SK-N-SH treated with all-trans-retinoic acid at 6 μM for 48 hours (cell line): ENCODE measurements around the gene ABCC5.

Source experiments
- ATAC-seq: fragments of 200-7000 bp; cut with Tn5 transposase; 3 replicates; pipeline ENCODE4 v1.9.1; 2020; ENCODE audit warnings: mild to moderate bottlenecking, moderate library complexity
- BACH2 ChIP-seq: fragments of 250-450 bp; sonication (Bioruptor Pico); IDR thresholded peaks from 2 replicates; pipeline ENCODE4 v1.9.0; 2021; ENCODE audit warnings: mild to moderate bottlenecking, borderline replicate concordance
- CSDC2 ChIP-seq: fragments of 250-450 bp; sonication (Bioruptor Pico); IDR thresholded peaks from 2 replicates; pipeline ENCODE4 v1.5.0; 2020; ENCODE audit warnings: mild to moderate bottlenecking, moderate library complexity
- CSRNP3 ChIP-seq: fragments of 250-450 bp; sonication (Bioruptor Pico); IDR thresholded peaks from 2 replicates; pipeline ENCODE4 v1.5.1; 2021; ENCODE audit warnings: mild to moderate bottlenecking, moderate library complexity
- ESRRG ChIP-seq: fragments of 250-450 bp; sonication (Bioruptor Pico); IDR thresholded peaks from 2 replicates; pipeline ENCODE4 v1.6.1; 2021; ENCODE audit warnings: mild to moderate bottlenecking
- GLIS3 ChIP-seq: fragments of 250-450 bp; sonication (Bioruptor Pico); IDR thresholded peaks from 2 replicates; pipeline ENCODE4 v1.5.0; 2020; ENCODE audit warnings: mild to moderate bottlenecking, moderate library complexity
- ISL1 ChIP-seq: fragments of 250-450 bp; sonication (Bioruptor Pico); IDR thresholded peaks from 2 replicates; pipeline ENCODE4 v2.1.2; 2022; ENCODE audit warnings: mild to moderate bottlenecking, moderate library complexity
- OSR1 ChIP-seq: fragments of 250-450 bp; sonication (Bioruptor Pico); IDR thresholded peaks from 2 replicates; pipeline ENCODE4 v1.8.0; 2022; ENCODE audit warnings: moderate library complexity, mild to moderate bottlenecking, inconsistent platforms
- PPARA ChIP-seq: fragments of 250-450 bp; sonication (Bioruptor Pico); IDR thresholded peaks from 2 replicates; pipeline ENCODE4 v1.5.0; 2020; ENCODE audit warnings: mild to moderate bottlenecking, borderline replicate concordance
- RARB ChIP-seq: fragments of 250-450 bp; sonication (Bioruptor Pico); IDR thresholded peaks from 2 replicates; pipeline ENCODE4 v1.8.0; 2021; ENCODE audit warnings: mild to moderate bottlenecking, moderate library complexity
- SNAI2 ChIP-seq: fragments of 250-450 bp; sonication (Bioruptor Pico); IDR thresholded peaks from 2 replicates; pipeline ENCODE4 v1.5.0; 2020; ENCODE audit warnings: mild to moderate bottlenecking, moderate library complexity
- TCF4 ChIP-seq: fragments of 250-450 bp; sonication (Bioruptor Pico); IDR thresholded peaks from 2 replicates; pipeline ENCODE4 v1.8.0; 2021; ENCODE audit warnings: mild to moderate bottlenecking, moderate library complexity, borderline replicate concordance
- TOX ChIP-seq: fragments of 250-450 bp; sonication (Bioruptor Pico); IDR thresholded peaks from 2 replicates; pipeline ENCODE4 v1.8.0; 2021; ENCODE audit warnings: mild to moderate bottlenecking, moderate library complexity, borderline replicate concordance
- ZC3H10 ChIP-seq: fragments of 250-450 bp; sonication (Bioruptor Pico); IDR thresholded peaks from 2 replicates; pipeline ENCODE4 v1.5.1; 2021; ENCODE audit warnings: mild to moderate bottlenecking, moderate library complexity
- ZFP3 ChIP-seq: fragments of 250-450 bp; sonication (Bioruptor Pico); IDR thresholded peaks from 2 replicates; pipeline ENCODE4 v1.5.0; 2020; ENCODE audit warnings: mild to moderate bottlenecking, moderate library complexity
- ZNF565 ChIP-seq: fragments of 450-650 bp; formaldehyde crosslinking; conservative IDR thresholded peaks from 2 replicates; pipeline ENCODE4 v1.5.0; 2020; ENCODE audit warnings: low read depth, mild to moderate bottlenecking, moderate library complexity
- ZNF70 ChIP-seq: fragments of 450-650 bp; formaldehyde crosslinking; IDR thresholded peaks from 2 replicates; pipeline ENCODE4 v1.5.0; 2020; ENCODE audit warnings: mild to moderate bottlenecking, moderate library complexity
- ZNF8 ChIP-seq: fragments of 450-650 bp; formaldehyde crosslinking; IDR thresholded peaks from 2 replicates; pipeline ENCODE4 v1.5.0; 2020; ENCODE audit warnings: mild to moderate bottlenecking, moderate library complexity
- TF ChIP-seq, protein P1 (sequence below): fragments of 250-450 bp; sonication (Bioruptor Pico); IDR thresholded peaks from 2 replicates; pipeline ENCODE4 v1.5.1; 2020; ENCODE audit warnings: low read depth, mild to moderate bottlenecking, moderate library complexity
- TF ChIP-seq, protein P2 (sequence below): fragments of 250-450 bp; sonication (Bioruptor Pico); IDR thresholded peaks from 2 replicates; pipeline ENCODE4 v1.5.0; 2020; ENCODE audit warnings: mild to moderate bottlenecking, moderate library complexity
- TF ChIP-seq, protein P3 (sequence below): fragments of 250-450 bp; sonication (Bioruptor Pico); IDR thresholded peaks from 2 replicates; pipeline ENCODE4 v1.8.0; 2021; ENCODE audit warnings: low read depth, mild to moderate bottlenecking, moderate library complexity, borderline replicate concordance

The ABCC5 gene

GRCh38 chr3:183991403-183991802 lies 26.3 kb downstream of the ABCC5 start:
- no peak for ATAC-seq
- TF ChIP-seq, protein P1, sequence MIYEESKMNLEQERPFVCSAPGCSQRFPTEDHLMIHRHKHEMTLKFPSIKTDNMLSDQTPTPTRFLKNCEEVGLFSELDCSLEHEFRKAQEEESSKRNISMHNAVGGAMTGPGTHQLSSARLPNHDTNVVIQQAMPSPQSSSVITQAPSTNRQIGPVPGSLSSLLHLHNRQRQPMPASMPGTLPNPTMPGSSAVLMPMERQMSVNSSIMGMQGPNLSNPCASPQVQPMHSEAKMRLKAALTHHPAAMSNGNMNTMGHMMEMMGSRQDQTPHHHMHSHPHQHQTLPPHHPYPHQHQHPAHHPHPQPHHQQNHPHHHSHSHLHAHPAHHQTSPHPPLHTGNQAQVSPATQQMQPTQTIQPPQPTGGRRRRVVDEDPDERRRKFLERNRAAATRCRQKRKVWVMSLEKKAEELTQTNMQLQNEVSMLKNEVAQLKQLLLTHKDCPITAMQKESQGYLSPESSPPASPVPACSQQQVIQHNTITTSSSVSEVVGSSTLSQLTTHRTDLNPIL (CRISPR knock-in tag) = no peak
- no peak for TF ChIP-seq ISL1 (CRISPR knock-in tag)
- TF ChIP-seq ZNF565 (CRISPR knock-in tag) = no peak
- TF ChIP-seq OSR1 = no peak

DNA sequence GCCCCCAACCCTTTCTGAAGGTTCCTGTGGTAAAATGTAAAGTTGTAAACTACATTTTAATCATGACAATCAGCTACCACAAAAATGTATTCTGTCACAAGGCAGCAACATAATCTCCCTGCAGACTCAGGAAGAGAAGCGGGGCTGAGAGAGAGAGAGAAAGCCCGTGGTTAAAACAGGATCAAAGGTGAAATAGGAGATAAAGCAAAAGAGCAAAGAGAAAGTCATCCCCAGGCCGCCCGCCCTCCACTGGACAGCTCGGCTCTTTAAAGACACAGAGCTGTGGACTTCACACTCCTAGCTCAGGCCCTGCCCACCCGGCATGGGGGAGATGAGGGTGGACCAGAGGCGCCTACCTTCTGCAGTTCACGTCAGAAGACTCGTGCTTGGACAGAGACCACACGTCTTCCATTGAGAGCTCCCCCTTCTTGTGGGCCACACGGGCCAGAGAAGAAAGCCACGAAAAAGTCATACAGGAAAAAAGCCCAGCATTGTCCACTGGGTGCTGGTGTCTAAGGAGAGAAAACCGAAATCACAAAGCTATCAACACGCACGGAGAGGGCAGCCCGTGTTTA lies 29.4 kb downstream of the ABCC5 start:
- no peak for TF ChIP-seq CSDC2 (CRISPR knock-in tag)
- TF ChIP-seq, protein P2, sequence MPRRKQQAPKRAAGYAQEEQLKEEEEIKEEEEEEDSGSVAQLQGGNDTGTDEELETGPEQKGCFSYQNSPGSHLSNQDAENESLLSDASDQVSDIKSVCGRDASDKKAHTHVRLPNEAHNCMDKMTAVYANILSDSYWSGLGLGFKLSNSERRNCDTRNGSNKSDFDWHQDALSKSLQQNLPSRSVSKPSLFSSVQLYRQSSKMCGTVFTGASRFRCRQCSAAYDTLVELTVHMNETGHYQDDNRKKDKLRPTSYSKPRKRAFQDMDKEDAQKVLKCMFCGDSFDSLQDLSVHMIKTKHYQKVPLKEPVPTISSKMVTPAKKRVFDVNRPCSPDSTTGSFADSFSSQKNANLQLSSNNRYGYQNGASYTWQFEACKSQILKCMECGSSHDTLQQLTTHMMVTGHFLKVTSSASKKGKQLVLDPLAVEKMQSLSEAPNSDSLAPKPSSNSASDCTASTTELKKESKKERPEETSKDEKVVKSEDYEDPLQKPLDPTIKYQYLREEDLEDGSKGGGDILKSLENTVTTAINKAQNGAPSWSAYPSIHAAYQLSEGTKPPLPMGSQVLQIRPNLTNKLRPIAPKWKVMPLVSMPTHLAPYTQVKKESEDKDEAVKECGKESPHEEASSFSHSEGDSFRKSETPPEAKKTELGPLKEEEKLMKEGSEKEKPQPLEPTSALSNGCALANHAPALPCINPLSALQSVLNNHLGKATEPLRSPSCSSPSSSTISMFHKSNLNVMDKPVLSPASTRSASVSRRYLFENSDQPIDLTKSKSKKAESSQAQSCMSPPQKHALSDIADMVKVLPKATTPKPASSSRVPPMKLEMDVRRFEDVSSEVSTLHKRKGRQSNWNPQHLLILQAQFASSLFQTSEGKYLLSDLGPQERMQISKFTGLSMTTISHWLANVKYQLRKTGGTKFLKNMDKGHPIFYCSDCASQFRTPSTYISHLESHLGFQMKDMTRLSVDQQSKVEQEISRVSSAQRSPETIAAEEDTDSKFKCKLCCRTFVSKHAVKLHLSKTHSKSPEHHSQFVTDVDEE = no peak
- TF ChIP-seq RARB (CRISPR knock-in tag) = no peak
- TF ChIP-seq ZNF8 (CRISPR knock-in tag) = no peak
- TF ChIP-seq, protein P1 (CRISPR knock-in tag) = no peak
- no peak for TF ChIP-seq ZNF70
- no peak for TF ChIP-seq ZNF565 (CRISPR knock-in tag)
- no peak for TF ChIP-seq TOX
- no peak for TF ChIP-seq PPARA (CRISPR knock-in tag)
- no peak for TF ChIP-seq TCF4 (CRISPR knock-in tag)
- TF ChIP-seq GLIS3 (CRISPR knock-in tag) = no peak
- no peak for TF ChIP-seq SNAI2 (CRISPR knock-in tag)
- TF ChIP-seq BACH2 (CRISPR knock-in tag) = no peak
- TF ChIP-seq CSRNP3 (CRISPR knock-in tag) = no peak
- TF ChIP-seq ZC3H10 (CRISPR knock-in tag) = no peak
- TF ChIP-seq, all 23 proteins: peak for 0
- ATAC-seq = no peak; the same call in 2 of the 3 replicates

- no peak for ATAC-seq
- TF ChIP-seq CSDC2 (CRISPR knock-in tag) (no peak), ZNF565 (CRISPR knock-in tag) (no peak)
Observed at GRCh38 chr3:183987000-183987600, 30.6 kb downstream of the ABCC5 start.

- ATAC-seq = peak; percentile 18; the same call in 2 of the 3 replicates
- TF ChIP-seq OSR1 (no peak), TCF4 (CRISPR knock-in tag) (no peak), PPARA (CRISPR knock-in tag) (no peak), ZNF70 (no peak), ZFP3 (CRISPR knock-in tag) (no peak), ESRRG (CRISPR knock-in tag) (no peak)
- TF ChIP-seq, protein P3, sequence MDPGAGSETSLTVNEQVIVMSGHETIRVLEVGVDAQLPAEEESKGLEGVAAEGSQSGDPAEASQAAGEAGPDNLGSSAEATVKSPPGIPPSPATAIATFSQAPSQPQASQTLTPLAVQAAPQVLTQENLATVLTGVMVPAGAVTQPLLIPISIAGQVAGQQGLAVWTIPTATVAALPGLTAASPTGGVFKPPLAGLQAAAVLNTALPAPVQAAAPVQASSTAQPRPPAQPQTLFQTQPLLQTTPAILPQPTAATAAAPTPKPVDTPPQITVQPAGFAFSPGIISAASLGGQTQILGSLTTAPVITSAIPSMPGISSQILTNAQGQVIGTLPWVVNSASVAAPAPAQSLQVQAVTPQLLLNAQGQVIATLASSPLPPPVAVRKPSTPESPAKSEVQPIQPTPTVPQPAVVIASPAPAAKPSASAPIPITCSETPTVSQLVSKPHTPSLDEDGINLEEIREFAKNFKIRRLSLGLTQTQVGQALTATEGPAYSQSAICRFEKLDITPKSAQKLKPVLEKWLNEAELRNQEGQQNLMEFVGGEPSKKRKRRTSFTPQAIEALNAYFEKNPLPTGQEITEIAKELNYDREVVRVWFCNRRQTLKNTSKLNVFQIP (CRISPR knock-in tag) = no peak
Observed at GRCh38 chr3:183984749-183985729, 32.6 kb downstream of the ABCC5 start.
